Gastroesophageal sphincter (tissue), 4 donors: ENCODE results near the gene RPL3. TPM values are rescaled to one million over a fixed set of nuclear protein-coding genes. Genes with fewer than 3 reads are reported as not detected.
"Not testable (repeated sequence)": the region's sequence is repeated elsewhere in the genome, so short reads cannot be mapped to it uniquely, and the experiment has no call there.

Source experiments
- ATAC-seq: fragments of 150-250 bp; one replicate; pipeline ENCODE4 v1.9.1; 2016; ENCODE audit warnings: mild to moderate bottlenecking, moderate library complexity
- H3K27ac ChIP-seq, 4 donors: fragments of 200-600 bp; sonication (generic) in 3 of 4; 1 replicate in 3 of 4; 2 replicates in 1 of 4; pipeline ENCODE4 v1.5.1; 2016 to 2019
- H3K27me3 ChIP-seq: fragments of 200-600 bp; sonication (generic); one replicate; pipeline ENCODE4 v1.5.1; 2019
- H3K36me3 ChIP-seq, 2 donors: fragments of 200-600 bp; sonication (generic); one replicate each; pipeline ENCODE4 v1.5.1; 2019; ENCODE audit warnings: control low read depth in 1 of 2
- H3K4me1 ChIP-seq, 3 donors: fragments of 200-600 bp; sonication (generic); 1 replicate in 2 of 3; 2 replicates in 1 of 3; pipeline ENCODE4 v1.5.1; 2016 to 2019; ENCODE audit warnings: control low read depth in 2 of 3
- H3K4me3 ChIP-seq, 2 donors: fragments of 200-600 bp; sonication (generic); one replicate each; pipeline ENCODE4 v1.5.1; 2019; ENCODE audit warnings: mild to moderate bottlenecking in 1 of 2, moderate library complexity in 1 of 2
- H3K9me3 ChIP-seq, 3 donors: fragments of 200-600 bp; sonication (generic); one replicate each; pipeline ENCODE4 v1.5.1; 2017 to 2019; ENCODE audit warnings: control low read depth in 2 of 3
- EP300 ChIP-seq: sonication (generic); formaldehyde crosslinking; IDR thresholded peaks from one replicate; pipeline ENCODE4 v1.6.1; 2017; ENCODE audit warnings: antibody characterized with exemption, mild to moderate bottlenecking
- POLR2A ChIP-seq, 2 donors: fragments of 450-650 bp; IDR thresholded peaks; one replicate each; pipeline ENCODE4 v1.6.1; 2017; ENCODE audit warnings: antibody characterized with exemption in 2 of 2, mild to moderate bottlenecking in 2 of 2, moderate library complexity in 1 of 2
- POLR2AphosphoS5 ChIP-seq: sonication (generic); formaldehyde crosslinking; IDR thresholded peaks from one replicate; pipeline ENCODE4 v1.6.1; 2017; ENCODE audit warnings: antibody characterized with exemption
- WGBS, 2 donors: methylation state at CpG; one replicate each; pipeline ENCODE4 v1.1.5; 2018; ENCODE audit warnings: low coverage in 1 of 2; 5-methylcytosine and 5-hydroxymethylcytosine counted together
- total RNA-seq, 4 donors: library from RNA; depleted of rRNA; stranded (reverse); fragments of >200 nt; gene quantifications; one replicate each; pipeline ENCODE4 v1.1.0, GENCODE V29; 2016
- TF ChIP-seq, protein P1 (sequence below), 4 experiments: fragments of 200-600 bp in 2 of 4; fragments of 450-650 bp in 2 of 4; sonication (generic) in 1 of 4; IDR thresholded peaks; one replicate each; pipeline ENCODE4 v1.5.1; 2017 to 2019; ENCODE audit warnings: antibody characterized with exemption in 4 of 4, mild to moderate bottlenecking in 2 of 4, moderate library complexity in 2 of 4

The RPL3 gene
- total RNA-seq, 4 donors from 2014 or later = 1,539 to 2,425 (median 1,793) TPM

DNA sequence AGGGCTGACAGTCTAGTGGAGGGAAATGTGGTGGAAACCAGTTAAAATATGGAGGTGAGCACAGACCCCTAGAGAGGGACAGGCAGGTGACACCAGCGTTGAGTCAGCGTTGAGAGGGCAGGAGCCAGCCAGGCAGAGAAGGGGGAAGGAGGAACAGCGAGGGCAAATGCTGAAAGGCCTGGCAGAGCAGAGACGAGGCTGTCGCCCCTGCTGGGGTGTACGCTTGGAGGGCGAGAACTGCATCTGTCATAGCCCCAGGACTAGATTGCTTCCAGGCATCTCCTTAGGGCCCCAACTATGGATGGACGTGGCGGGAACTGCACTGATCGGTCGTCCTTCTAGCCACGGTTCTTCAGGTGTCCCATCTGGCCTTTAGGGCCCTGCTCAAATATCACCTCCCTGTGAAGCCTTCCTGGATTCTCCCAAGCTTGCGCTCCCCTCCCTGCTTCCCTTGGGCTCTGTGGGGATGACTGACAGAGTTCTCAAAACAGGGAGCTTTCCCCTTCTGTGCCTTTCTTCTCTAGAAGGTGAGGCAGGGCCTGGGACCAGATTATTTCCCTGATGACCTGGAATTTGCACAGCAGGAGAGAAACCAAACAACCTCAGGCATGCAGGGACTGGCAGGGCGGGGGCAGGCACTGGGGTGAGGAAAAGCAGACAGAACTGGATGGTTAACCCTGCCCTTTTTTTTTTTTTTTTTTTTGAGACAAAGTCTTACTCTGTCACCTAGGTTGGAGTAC, 41.4 kb upstream of the RPL3 start:
- Histone ChIP-seq H3K36me3 (peaks cover 0 to 10% of the 10 kb centered on the region in 2 donors), H3K4me3 (no peak overlapping the region), H3K27ac (no peak overlapping the region), H3K9me3 (no peaks in the 10 kb centered on the region), H3K4me1 (peaks cover 0 to 28% (median 0%) of the 10 kb centered on the region in 3 donors), H3K27me3 (no peaks in the 10 kb centered on the region)
- WGBS, 2 donors = 76 to 83% methylated on average over 7 to 8 of the region's 14 CpGs
- TF ChIP-seq, protein P1, sequence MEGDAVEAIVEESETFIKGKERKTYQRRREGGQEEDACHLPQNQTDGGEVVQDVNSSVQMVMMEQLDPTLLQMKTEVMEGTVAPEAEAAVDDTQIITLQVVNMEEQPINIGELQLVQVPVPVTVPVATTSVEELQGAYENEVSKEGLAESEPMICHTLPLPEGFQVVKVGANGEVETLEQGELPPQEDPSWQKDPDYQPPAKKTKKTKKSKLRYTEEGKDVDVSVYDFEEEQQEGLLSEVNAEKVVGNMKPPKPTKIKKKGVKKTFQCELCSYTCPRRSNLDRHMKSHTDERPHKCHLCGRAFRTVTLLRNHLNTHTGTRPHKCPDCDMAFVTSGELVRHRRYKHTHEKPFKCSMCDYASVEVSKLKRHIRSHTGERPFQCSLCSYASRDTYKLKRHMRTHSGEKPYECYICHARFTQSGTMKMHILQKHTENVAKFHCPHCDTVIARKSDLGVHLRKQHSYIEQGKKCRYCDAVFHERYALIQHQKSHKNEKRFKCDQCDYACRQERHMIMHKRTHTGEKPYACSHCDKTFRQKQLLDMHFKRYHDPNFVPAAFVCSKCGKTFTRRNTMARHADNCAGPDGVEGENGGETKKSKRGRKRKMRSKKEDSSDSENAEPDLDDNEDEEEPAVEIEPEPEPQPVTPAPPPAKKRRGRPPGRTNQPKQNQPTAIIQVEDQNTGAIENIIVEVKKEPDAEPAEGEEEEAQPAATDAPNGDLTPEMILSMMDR (IDR thresholded peaks at IDR 0.05) = no peak
- TF ChIP-seq POLR2AphosphoS5 = no peak
- TF ChIP-seq POLR2A (IDR thresholded peaks at IDR 0.05) = no peak
- TF ChIP-seq EP300 = no peak
- no peak for ATAC-seq

DNA sequence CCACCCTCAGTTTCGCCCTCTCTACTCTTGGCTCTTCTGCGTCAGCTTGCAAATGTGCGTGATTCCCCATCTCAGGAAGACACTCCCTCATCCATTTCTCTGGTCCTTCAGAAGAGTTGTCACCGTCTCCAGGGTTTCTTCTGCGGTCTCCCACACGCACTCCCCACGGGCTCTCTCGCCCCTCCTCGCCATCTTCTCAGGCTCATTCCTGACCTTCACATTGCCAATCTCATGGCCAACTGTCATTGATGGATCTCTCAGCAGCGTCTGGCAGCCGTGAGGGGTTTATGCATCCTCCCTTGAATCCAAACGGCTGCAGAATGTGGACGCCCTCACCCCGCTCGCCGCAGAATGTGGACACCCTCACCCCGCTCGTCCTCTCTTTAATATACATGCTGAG, 40.8 kb upstream of the RPL3 start:
- no peak overlapping the region for H3K4me3 ChIP-seq
- H3K27ac ChIP-seq = no peak overlapping the region
- TF ChIP-seq EP300 (no peak), POLR2A (IDR thresholded peaks at IDR 0.05) (no peak), POLR2AphosphoS5 (no peak)
- TF ChIP-seq, protein P1 (IDR thresholded peaks at IDR 0.05) = no peak

DNA sequence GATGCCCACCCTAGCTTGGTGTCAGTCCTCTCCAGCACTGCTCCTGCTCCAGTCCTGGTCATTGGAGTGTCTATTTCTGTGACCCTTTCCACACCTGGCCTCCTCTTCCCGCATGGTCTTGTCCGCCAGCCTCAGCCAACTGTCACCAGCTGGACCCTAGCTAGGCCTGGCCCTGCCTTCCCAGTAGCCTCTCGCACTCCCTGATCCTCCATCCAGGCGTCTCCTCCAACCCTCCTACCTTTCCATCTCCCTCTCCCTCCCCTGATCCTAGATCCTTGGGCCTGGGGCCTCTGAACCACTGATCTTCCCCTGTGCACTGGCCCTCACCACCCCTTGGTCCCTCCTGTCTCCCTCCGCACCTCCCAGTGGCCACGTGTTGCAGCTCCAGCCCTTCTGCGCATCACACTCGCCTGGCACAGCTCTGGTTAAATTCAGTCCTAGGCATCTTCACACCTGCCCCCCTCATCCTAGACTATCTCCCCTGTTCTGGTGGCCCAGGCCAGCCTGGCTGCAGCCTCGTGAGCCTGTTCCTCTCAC, 40.3 kb upstream of the RPL3 start:
- Histone ChIP-seq H3K9me3 (no peaks in the 10 kb centered on the region), H3K27ac (no peak overlapping the region), H3K36me3 (peaks cover 0 to 10% of the 10 kb centered on the region in 2 donors), H3K4me1 (peaks cover 0 to 21% (median 0%) of the 10 kb centered on the region in 3 donors), H3K27me3 (no peaks in the 10 kb centered on the region), H3K4me3 (no peak overlapping the region)
- ATAC-seq = no peak
- TF ChIP-seq EP300 (no peak), POLR2AphosphoS5 (no peak), POLR2A (IDR thresholded peaks at IDR 0.05) (no peak)
- TF ChIP-seq, protein P1 (IDR thresholded peaks at IDR 0.05) = no peak
- 82 to 88% methylated on average over 7 to 9 of the region's 9 CpGs for WGBS, 2 donors

More for the DNA sequence above, 40.8 kb upstream of the RPL3 start:
- no peak for ATAC-seq
- H3K4me1 ChIP-seq = peaks cover 0 to 26% (median 0%) of the 10 kb centered on the region in 3 donors
- H3K27me3 ChIP-seq = no peaks in the 10 kb centered on the region
- H3K9me3 ChIP-seq = no peaks in the 10 kb centered on the region
- peaks cover 0 to 10% of the 10 kb centered on the region in 2 donors for H3K36me3 ChIP-seq
- WGBS, 2 donors = 74 to 100% methylated on average over 2 to 18 of the region's 18 CpGs

DNA sequence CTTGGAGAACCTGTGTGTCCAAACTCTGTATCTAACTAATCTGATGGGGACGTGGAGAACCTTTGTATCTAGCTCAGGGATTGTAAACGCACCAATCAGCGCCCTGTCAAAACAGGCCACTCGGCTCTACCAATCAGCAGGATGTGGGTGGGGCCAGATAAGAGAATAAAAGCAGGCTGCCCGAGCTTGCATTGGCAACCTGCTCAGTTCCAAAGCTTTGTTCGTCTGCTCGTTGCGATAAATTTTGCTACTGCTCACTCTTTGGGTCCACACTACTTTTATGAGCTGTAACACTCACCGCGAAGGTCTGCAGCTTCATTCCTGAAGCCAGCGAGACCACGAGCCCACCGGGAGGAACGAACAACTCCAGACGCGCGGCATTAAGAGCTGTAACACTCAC, 38.8 kb upstream of the RPL3 start:
- not testable (repeated sequence) for H3K4me3 ChIP-seq, H3K4me1 ChIP-seq, H3K27me3 ChIP-seq, H3K9me3 ChIP-seq, ATAC-seq, H3K27ac ChIP-seq
- H3K36me3 ChIP-seq = peaks cover 0 to 10% of the 10 kb centered on the region in 2 donors
- WGBS, 2 donors = 71 to 98% methylated on average over 6 to 9 of the region's 17 CpGs

DNA sequence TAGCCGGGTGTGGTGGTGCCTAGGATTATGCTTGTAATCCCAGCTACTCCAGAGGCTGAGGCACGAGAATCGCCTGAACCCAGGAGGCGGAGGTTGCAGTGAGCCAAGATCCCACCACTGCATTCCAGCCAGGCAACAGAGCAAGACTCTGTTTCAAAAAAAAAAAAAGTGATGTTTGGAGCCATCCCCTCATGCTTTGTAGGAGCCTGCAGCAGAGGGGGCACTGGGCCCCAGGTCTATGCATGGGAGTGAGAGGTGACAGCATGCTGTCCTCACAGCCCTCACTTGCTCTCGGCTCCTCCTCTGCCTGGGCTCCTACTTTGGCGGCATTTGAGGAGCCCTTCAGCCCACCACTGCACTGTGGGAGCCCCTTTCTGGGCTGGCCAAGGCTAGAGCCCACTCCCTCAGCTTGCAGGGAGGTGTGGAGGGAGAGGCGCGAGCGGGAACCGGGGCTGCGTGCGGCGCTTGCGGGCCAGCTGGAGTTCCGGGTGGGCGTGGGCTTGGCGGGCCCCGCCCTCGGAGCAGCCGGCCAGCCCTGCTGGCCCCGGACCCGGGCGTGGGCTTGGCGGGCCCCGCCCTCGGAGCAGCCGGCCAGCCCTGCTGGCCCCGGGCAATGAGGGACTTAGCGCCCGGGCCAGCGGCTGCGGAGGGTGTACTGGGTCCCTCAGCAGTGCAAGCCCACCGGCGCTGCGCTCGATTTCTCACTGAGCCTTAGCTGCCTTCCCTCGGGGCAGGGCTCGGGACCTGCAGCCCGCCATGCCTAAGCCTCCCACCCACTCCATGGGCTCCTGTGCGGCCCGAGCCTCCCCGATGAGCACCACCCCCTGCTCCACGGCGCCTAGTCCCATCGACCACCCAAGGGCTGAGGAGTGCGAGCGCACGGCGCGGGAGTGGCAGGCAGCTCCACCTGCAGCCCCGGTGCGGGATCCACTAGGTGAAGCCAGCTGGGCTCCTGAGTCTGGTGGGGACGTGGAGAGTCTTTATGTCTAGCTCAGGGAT, 38.0 kb upstream of the RPL3 start:
- WGBS, 2 donors = no CpG with 5 or more reads among the region's 53 CpGs

More for the DNA sequence above, 38.0 kb upstream of the RPL3 start:
- not testable (repeated sequence) for ATAC-seq, H3K9me3 ChIP-seq, H3K27me3 ChIP-seq, H3K4me1 ChIP-seq, H3K4me3 ChIP-seq, H3K27ac ChIP-seq
- peaks cover 0 to 10% of the 10 kb centered on the region in 2 donors for H3K36me3 ChIP-seq
